ENCODE results near the gene ELK4.

ELK4 gene

DNA sequence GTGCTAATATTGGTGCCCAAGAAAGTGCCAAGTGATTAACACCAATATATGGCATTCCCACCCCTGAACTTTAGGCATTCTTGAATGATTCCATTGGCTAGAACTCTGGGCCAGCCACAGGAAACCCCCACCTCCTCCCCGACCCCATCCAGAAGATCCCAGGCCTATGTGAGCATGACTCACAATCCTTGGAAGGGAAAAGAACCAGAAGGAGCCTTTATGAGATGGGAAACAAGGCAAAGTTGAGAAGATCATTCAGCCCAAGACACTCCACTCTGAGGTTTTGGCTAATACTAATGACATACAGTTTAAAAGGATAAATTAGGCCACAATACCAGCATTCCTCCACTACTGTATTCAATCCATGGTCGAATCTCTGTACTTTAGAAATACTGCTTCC, 21.8 kb downstream of the ELK4 start:
- TF ChIP-seq EZH2phosphoT487 (IDR thresholded peaks at IDR 0.05; ENCODE audit: low read depth) = no peak
- TF ChIP-seq, protein P1, sequence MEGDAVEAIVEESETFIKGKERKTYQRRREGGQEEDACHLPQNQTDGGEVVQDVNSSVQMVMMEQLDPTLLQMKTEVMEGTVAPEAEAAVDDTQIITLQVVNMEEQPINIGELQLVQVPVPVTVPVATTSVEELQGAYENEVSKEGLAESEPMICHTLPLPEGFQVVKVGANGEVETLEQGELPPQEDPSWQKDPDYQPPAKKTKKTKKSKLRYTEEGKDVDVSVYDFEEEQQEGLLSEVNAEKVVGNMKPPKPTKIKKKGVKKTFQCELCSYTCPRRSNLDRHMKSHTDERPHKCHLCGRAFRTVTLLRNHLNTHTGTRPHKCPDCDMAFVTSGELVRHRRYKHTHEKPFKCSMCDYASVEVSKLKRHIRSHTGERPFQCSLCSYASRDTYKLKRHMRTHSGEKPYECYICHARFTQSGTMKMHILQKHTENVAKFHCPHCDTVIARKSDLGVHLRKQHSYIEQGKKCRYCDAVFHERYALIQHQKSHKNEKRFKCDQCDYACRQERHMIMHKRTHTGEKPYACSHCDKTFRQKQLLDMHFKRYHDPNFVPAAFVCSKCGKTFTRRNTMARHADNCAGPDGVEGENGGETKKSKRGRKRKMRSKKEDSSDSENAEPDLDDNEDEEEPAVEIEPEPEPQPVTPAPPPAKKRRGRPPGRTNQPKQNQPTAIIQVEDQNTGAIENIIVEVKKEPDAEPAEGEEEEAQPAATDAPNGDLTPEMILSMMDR (IDR thresholded peaks at IDR 0.05; ENCODE audit: low read depth, low read length) = no peak
- Histone ChIP-seq H3K4me1 (ENCODE audit: low read length) (peaks cover 28% of the 10 kb centered on the region), H3K27ac (ENCODE audit: low read length) (no peak overlapping the region)

DNA sequence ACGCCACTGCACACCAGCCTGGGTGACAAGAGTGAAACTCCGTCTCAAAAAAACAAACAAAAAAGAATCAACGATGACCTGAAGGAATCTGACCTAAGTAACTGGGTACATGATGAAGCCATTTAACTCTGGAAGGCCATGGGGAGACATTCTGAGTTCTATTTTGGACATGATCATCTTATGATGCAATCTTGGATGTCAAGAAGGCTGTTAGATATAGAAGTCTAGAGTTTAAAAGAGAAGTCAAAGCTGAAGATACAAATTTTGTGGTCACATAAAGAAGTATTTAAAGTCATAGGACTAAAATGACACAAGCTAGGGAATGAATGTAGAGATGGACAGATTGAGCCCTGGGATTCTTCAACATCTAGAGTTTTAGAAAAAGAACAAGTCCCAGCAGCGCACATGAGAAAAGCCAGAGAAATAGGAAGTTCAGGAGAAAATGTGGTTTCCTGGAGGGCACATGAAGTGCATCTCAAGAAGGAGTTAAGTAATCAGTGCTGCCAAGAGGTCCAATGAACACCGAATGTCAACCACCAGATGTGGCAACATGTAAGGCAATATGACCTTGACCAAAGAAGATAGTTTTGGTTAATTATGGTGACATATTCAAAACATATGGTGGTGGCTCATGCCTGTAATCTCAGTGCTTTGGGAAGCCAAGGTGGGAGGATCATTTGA, 26.8 kb downstream of the ELK4 start:
- Histone ChIP-seq H3K27me3 (ENCODE audit: low read depth, low read length) (no peaks in the 10 kb centered on the region), H3K4me2 (ENCODE audit: low read length) (peak overlapping the region; percentile 1; the same call in 1 of the 2 replicates), H4K20me1 (ENCODE audit: insufficient read depth, low read length) (peaks cover 30% of the 10 kb centered on the region), H3K9me3 (ENCODE audit: insufficient read depth, low read length) (no peaks in the 10 kb centered on the region), H3K4me1 (ENCODE audit: low read length) (peaks cover 34% of the 10 kb centered on the region), H2AFZ (ENCODE audit: low read depth, low read length) (no peak overlapping the region), H3K79me2 (ENCODE audit: low read length) (peaks cover 19% of the 10 kb centered on the region), H3K27ac (ENCODE audit: low read length) (no peak overlapping the region), H3K4me3 (ENCODE audit: low read length) (no peak overlapping the region), H3K9ac (ENCODE audit: low read length) (no peak overlapping the region), H3K36me3 (replicated peaks; ENCODE audit: low read depth, low read length) (peaks cover 36% of the 10 kb centered on the region)
- TF ChIP-seq, protein P1 (IDR thresholded peaks at IDR 0.05; ENCODE audit: low read depth, low read length) = no peak
- no peak for TF ChIP-seq EZH2phosphoT487 (IDR thresholded peaks at IDR 0.05; ENCODE audit: low read depth)

More for the DNA sequence above, 21.8 kb downstream of the ELK4 start:
- Histone ChIP-seq H3K9me3 (ENCODE audit: insufficient read depth, low read length) (no peaks in the 10 kb centered on the region), H3K79me2 (ENCODE audit: low read length) (peaks cover 40% of the 10 kb centered on the region), H3K27me3 (ENCODE audit: low read depth, low read length) (no peaks in the 10 kb centered on the region), H3K9ac (ENCODE audit: low read length) (no peak overlapping the region), H4K20me1 (ENCODE audit: insufficient read depth, low read length) (peaks cover 42% of the 10 kb centered on the region), H3K4me2 (ENCODE audit: low read length) (no peak overlapping the region), H2AFZ (ENCODE audit: low read depth, low read length) (no peak overlapping the region), H3K36me3 (replicated peaks; ENCODE audit: low read depth, low read length) (peaks cover 63% of the 10 kb centered on the region), H3K4me3 (ENCODE audit: low read length) (no peak overlapping the region)

DNA sequence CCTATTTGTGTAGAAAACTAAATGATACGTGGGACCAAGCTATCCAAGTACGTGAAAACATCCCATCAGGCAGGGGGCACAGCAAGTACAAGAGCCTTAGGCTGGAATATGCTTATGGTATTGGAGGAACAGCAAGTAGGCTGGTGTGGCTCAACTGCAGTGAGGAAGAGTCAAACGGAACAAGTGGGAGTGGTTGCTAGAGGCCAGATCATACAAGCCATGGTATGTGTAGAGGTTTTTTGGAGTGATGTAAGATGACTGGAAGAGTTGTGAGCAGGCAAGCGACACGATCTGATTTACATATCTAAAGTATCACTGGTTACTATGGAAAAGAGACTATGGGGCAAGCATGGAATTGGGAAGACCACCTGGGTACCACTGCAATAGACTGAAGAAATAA, 27.8 kb downstream of the ELK4 start:
- no peaks in the 10 kb centered on the region for H3K27me3 ChIP-seq (ENCODE audit: low read depth, low read length)
- no peak overlapping the region for H2AFZ ChIP-seq (ENCODE audit: low read depth, low read length)
- no peak overlapping the region for H3K4me2 ChIP-seq (ENCODE audit: low read length)
- TF ChIP-seq, protein P1 (IDR thresholded peaks at IDR 0.05; ENCODE audit: low read depth, low read length) = no peak
- TF ChIP-seq EZH2phosphoT487 (IDR thresholded peaks at IDR 0.05; ENCODE audit: low read depth) = no peak
- H3K27ac ChIP-seq (ENCODE audit: low read length) = no peak overlapping the region
- H4K20me1 ChIP-seq (ENCODE audit: insufficient read depth, low read length) = peaks cover 25% of the 10 kb centered on the region
- peaks cover 11% of the 10 kb centered on the region for H3K79me2 ChIP-seq (ENCODE audit: low read length)
- H3K36me3 ChIP-seq (replicated peaks; ENCODE audit: low read depth, low read length) = peaks cover 37% of the 10 kb centered on the region
- H3K9me3 ChIP-seq (ENCODE audit: insufficient read depth, low read length) = no peaks in the 10 kb centered on the region
- peaks cover 28% of the 10 kb centered on the region for H3K4me1 ChIP-seq (ENCODE audit: low read length)
- no peak overlapping the region for H3K9ac ChIP-seq (ENCODE audit: low read length)
- H3K4me3 ChIP-seq (ENCODE audit: low read length) = no peak overlapping the region

DNA sequence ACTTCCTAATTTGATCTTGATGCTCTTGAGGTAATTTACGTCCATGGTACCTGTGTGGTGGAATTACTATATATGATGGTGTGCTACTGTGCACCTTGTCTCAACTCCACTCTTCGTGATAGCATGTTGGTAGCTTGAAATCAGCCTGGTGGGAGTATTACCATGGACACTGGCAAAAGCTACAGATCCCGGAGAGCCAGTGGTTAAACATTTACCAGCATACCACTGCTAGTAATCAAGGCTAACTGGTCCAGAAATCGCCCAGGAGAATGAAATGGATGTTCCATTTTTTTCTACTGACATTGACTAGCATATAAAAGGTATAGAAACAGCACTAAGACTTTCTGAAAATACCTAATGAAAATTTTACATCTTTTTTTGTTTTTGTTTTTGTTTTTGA, 30.6 kb downstream of the ELK4 start:
- no peaks in the 10 kb centered on the region for H3K79me2 ChIP-seq (ENCODE audit: low read length)
- peaks cover 37% of the 10 kb centered on the region for H3K36me3 ChIP-seq (replicated peaks; ENCODE audit: low read depth, low read length)
- H3K4me2 ChIP-seq (ENCODE audit: low read length) = no peak overlapping the region
- no peak overlapping the region for H3K4me3 ChIP-seq (ENCODE audit: low read length)
- no peak overlapping the region for H2AFZ ChIP-seq (ENCODE audit: low read depth, low read length)
- H3K4me1 ChIP-seq (ENCODE audit: low read length) = peaks cover 26% of the 10 kb centered on the region
- H3K27me3 ChIP-seq (ENCODE audit: low read depth, low read length) = no peaks in the 10 kb centered on the region
- no peaks in the 10 kb centered on the region for H3K9me3 ChIP-seq (ENCODE audit: insufficient read depth, low read length)
- H3K27ac ChIP-seq (ENCODE audit: low read length) = no peak overlapping the region
- H3K9ac ChIP-seq (ENCODE audit: low read length) = no peak overlapping the region
- peaks cover 16% of the 10 kb centered on the region for H4K20me1 ChIP-seq (ENCODE audit: insufficient read depth, low read length)
- TF ChIP-seq EZH2phosphoT487 (IDR thresholded peaks at IDR 0.05; ENCODE audit: low read depth) = no peak
- TF ChIP-seq, protein P1 (IDR thresholded peaks at IDR 0.05; ENCODE audit: low read depth, low read length) = no peak

Measured in OCI-LY3 (cell line).